GM11168 (cell line): ENCODE measurements around the gene USP20.
"Not testable (repeated sequence)": the region's sequence is repeated elsewhere in the genome, so short reads cannot be mapped to it uniquely, and the experiment has no call there.

Source experiments
- in situ Hi-C: fragments of 300-500 bp; cut with MboI; formaldehyde crosslinking; loops from one replicate; pipeline ENCODE4 v1.12.0; 2022; ENCODE audit warnings: low sequenced_read_pairs; ENCODE audit not compliant: unreplicated experiment

USP20 gene

DNA sequence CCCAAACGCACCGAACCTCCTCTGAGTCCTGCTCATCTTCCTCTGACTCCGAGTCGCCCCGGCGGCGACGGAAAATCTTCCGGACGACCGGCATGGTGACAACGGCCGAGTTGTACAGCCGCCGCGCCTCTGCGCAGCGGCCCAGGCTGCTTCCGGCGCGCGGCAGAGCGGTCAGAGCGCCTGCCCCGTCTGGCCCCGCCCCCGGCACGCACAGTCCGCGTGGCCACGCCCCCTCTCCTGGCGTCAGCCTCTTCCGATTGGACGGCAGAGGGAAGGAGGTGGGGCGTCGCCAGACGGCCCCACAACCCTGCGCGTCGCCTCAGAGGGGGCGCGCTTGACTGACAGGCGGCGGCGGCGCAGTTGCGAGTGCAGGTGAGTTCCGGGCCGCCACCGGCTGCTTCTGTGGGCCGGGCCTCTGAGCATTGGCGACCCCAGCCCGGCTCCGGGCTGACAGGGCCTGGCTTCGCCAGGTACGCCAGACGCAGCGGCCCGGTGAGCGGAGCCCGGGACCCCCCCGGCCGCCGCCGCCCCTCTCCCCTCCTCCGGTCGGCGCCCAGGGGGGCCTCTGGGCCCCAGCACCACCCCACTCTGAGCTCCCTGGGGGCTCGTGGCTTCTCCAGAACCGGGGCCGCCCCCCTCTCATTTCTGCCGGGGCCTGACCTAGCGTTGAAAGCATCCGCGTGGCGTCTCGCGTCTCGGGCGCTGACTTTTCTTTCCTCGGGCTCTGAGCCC is at the start of gene USP20, which contains the start of gene C9orf78:
Gene USP20 (plus strand): TSS at position 331 of the 732 bp plus-strand sequence. CDS start 17,098 bp downstream, outside the sequence.
Gene C9orf78 (minus strand): TSS at position 148 of the 732 bp plus-strand sequence. CDS start 54 bp downstream, at position 94.
- in situ Hi-C loops, result no loop called here

DNA sequence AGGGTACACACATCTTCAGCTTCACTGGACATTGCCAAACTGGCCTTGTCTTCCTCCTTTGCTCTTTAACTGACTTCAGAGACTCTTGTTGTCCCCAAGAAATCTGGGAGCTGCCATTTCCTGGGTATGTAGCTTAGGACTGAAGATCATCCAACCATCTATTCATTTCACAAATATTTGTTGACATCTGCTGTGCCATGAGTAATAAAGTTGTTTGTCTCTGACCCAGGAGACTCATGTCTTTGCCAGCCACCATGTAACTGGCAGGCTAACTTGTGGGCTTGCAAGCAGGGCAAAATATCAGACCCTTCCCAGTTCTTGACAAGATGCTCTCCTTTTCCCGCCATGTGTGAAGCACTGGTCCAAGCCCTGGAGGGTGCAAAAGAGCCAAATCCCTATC is 49.4 kb upstream of the USP20 start:
- in situ Hi-C loops, result loop anchor here (5.0 kb wide), 1 partner anchor 54 kb away; no protein-coding TSS in a partner anchor

DNA sequence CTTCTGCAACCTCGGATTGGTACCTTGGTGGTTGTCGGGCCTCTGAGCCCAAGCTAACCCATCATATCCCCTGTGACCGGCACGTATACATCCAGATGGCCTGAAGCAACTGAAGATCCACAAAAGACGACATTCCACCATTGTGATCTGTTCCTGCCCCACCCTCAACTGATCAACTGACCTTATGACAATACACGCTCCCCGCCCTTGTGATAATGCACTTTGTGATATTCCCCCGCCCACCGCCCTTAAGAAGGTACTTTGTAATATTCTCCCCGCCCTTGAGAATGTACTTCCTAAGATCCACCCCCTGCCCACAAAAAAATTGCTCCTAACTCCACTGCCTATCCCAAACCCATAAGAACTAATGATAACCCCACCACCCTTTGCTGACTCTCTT is 48.8 kb upstream of the USP20 start:
- in situ Hi-C loops, result loop anchor here (5.0 kb wide), 1 partner anchor 54 kb away; no protein-coding TSS in a partner anchor

DNA sequence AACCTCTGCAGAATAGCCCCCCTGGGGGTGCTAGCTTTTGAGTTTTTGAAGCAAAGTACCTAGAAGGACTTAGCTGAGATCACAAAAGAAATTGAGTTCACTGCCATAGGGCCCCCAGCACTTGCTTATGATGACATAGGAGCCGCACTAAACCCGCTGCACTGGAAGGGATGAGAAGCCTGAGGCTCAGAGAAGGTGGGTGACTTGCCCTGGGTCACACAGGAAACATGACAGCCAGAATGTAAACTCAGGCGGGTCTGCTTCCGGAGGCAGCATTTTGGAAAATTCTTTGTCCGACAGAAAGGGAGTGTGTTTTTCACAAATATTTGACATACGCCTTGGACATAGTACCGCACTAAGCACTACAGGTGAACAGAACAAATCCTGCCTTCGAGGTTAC is 40.7 kb upstream of the USP20 start:
- in situ Hi-C loops, result no loop called here

DNA sequence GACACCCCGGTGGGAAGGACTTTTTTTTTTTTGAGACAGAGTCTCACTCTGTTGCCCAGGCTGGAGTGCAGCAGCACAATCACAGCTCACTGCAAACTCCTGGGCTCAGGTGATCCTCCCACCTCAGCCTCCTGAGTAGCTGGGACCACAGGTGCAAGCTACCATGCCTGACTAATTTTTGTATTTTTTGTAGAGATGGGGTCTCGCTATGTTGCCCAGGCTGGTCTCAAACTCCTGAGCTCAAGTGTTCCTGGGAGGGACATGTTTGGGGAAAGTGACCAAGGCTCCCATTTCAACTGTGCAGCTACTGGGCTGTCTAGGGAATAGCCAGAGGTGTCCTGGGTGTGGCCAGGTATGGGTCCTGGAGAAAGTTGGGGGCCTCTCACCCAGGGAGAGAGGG is 39.2 kb upstream of the USP20 start:
- in situ Hi-C loops, result not testable (repeated sequence)

DNA sequence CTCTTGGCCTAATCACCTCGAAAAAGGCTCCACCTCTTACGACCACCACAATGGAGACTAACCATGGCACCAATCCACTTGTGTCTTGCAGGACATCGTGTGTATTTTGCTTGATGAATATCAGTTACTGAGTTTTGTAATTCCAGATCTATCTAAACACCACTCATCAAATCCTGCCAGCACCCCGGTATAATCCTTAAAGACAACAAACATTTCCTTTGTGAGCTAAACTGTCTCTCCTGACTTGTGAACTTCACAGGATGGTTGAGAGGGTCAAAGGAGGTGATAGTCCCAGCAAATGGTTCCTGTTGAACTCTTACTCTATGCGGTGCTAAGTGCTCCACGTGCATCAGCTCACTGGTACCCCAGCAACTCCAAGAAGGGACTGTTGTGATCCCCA is 36.3 kb upstream of the USP20 start:
- in situ Hi-C loops, result no loop called here

DNA sequence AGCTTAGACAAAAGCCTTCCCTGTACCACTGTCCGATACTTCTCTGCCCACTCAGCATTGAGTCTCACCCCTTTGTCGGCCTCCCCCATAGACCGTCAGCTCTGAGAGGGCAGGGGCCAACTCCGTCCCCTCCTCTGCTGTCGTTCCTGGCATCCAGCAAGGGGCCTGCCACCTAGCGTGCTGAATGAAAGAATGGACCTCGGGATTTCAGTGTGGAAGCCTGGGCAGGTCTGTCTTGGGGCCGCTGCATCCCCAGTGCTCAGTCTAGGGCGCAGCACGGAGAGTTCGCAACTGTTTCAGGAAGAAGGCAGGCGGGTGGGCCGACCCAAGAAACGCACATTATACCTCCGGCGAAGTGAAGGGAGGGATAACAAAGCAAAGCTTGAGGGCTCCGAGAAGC is 33.8 kb upstream of the USP20 start:
- in situ Hi-C loops, result no loop called here

DNA sequence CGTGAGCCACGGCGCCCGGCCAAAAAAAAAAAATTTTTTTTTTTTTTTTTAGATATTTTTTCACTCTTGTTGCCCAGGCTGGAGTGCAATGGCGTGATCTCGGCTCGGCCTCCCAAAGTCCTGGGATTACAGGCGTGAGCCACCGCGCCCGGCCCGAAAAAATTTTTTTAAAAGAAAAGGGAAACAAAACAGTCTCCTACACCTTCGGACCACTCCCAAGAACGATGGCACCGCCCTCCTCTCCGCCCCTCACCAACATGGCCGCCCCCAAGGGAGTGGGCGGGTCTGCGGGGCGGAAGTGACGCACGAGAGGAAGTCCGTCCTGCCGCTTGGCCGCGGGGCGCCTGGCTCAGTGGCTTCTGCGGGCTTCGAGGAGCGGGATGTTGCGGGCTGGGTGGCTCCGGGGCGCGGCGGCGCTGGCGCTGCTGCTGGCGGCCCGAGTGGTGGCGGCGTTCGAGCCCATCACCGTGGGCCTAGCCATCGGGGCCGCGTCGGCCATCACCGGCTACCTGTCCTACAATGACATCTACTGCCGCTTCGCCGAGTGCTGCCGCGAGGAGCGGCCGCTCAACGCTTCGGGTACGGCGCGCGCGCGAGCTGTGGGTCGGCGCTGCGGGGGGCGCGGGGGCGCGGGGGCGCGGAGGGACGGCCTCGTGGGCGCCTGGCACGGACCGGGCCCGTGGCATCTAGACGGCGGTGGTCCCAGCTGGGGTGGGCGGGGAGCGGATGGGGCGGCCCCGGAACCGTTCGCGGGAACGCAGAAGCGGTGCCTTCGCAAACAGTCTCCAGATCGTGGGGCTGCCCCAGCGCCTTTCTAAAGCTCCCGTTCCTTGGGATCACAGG is 32.2 kb upstream of the USP20 start, which contains the start of gene TOR1B:
Gene TOR1B (plus strand): TSS at position 352 of the 843 bp plus-strand sequence. CDS start 29 bp downstream, at position 381.
- in situ Hi-C loops, result no loop called here

DNA sequence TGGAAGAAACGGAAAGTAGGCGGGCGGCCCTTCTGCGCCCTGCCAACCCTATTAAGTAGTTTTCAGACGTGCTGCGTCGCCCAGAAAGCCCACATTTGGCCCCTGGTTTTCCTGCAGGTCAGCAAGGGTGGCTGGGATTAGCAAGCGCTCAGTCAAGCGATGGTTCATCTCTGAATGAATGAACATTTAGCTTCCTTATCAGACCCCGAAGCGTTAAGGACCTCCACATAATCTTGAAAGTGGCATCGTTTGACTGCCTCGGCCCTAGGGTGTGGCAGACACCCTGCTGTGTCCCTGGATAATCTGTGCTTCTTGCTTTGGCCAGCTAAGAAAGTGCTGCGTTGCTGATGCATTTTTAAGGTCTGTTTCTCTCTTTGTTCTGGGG is 31.6 kb upstream of the USP20 start:
- in situ Hi-C loops, result no loop called here

DNA sequence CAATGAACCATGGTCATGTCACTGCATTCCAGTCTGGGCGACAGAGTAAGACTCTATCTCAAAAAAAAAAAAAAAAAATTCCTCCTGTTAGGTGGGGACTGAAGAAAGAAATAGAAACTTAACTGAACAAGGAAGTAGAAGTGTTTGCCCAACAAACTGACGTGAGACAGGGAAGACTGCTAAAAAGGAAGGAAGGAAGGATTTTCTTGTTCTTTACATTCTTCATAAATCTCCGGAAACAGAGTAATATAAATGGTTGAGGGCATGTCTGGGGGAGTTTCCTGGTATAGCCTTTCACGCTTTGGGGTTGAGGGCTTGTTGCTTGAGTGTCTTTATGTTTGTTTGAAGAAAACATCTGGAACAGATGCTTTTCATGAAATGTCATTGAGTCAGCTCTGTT is 29.2 kb upstream of the USP20 start:
- in situ Hi-C loops, result no loop called here

DNA sequence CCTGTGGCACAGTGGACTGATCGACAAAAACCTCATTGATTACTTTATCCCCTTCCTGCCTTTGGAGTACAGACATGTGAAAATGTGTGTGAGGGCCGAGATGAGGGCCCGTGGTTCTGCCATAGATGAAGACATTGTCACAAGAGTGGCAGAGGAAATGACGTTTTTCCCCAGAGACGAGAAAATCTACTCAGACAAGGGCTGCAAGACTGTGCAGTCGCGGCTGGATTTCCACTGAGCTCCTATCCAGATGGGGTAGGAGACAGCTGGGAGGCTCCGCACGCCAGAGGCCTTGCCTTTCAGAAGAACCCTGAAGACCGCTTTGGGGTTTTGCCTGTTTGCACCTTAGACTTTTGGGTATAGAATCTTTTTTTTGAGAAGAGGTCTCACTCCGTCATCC is 25.9 kb upstream of the USP20 start:
- in situ Hi-C loops, result no loop called here

DNA sequence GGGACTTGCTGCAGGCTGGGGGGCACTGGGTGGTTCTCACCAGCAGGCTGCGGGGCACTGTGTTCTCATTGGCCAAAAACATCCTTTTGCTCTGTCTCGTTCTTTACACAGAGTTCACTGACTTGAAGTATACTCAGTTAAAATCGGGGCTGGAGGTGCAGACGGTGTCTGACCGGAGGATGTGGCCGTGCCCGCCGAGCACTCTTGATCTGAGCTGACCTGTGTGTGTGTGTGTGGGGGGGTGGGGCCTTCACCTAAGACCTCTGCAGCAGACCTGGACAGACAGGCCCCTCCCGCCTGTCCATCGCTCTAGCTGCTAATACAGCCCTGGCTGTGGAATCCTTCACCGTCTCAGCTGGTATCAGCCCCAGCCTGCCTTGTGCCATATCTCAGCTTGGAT is 25.1 kb upstream of the USP20 start:
- in situ Hi-C loops, result no loop called here

DNA sequence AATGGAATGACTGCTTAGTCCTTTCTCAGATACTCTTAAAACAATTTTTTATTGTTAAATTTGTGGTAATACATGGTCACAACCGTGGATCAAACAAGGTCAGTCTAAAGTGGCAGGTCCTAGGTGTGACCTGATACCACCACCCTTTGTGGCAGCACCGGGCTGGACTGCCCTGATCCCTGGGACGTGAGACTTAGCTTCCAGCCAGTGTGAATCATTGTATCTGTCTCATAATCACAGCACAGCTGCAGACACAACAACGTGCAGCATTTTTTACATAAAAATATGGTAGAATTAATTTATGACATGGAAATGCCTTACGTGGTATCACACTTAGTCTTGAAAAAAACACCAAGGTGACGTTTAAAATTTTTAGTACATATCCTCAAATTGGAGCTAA is 24.5 kb upstream of the USP20 start:
- in situ Hi-C loops, result no loop called here

DNA sequence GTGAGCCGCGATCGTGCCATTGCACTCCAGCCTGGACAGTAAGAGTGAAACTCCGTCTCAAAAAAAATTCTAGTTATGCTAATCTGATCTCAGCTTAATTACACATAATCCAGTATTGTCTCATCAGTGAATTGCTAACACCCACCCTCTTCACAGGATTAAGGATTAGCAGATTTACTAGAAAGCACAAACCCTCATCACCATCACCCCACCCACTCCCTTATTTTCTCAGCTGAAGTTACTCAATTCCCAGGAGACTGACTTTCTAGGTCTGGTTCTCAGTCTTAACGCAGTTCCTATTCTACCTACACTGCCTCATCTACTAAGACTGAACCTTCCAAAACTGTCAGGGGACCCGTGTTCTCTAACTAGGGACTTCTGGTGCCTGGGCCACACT is 23.3 kb upstream of the USP20 start:
- in situ Hi-C loops, result no loop called here

DNA sequence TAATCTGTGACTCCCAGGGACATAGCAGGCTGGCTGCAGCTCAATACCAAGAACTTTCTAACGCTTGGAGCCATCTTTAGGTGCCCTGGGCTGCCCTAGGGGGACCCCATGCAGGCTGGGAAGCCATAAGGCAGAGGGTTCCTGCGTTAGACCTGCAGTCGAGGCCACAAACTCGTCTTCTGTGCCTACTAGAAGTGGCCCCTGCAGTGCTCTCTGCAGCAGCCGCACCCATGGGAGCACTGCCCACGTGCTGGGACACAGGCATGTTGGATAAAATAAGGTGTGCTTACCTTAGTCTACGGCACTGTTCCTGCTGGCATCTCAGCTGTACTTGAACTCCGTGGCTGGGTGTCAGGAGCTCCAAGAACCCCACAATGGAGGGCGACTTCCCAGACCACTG is 22.9 kb upstream of the USP20 start:
- in situ Hi-C loops, result no loop called here

DNA sequence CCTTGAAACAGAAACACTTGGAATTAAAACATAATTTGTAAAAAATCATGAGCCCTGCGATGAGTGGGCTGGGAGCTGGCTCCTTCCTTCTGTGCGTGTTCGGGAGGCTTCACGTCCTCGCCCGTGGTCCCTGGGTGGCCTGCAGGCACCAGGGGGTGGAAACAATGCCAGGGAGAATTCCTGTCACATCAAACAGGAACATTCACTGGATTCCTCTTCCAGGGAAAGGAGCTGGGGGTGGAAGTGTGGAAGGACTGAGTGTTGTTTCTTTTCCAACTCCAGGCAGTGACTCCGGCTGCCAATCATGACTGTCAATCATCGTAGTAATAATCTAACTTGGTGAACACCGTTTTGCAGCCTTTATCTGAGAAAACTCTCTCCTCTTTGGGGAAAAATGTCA is 21.6 kb upstream of the USP20 start:
- in situ Hi-C loops, result no loop called here

DNA sequence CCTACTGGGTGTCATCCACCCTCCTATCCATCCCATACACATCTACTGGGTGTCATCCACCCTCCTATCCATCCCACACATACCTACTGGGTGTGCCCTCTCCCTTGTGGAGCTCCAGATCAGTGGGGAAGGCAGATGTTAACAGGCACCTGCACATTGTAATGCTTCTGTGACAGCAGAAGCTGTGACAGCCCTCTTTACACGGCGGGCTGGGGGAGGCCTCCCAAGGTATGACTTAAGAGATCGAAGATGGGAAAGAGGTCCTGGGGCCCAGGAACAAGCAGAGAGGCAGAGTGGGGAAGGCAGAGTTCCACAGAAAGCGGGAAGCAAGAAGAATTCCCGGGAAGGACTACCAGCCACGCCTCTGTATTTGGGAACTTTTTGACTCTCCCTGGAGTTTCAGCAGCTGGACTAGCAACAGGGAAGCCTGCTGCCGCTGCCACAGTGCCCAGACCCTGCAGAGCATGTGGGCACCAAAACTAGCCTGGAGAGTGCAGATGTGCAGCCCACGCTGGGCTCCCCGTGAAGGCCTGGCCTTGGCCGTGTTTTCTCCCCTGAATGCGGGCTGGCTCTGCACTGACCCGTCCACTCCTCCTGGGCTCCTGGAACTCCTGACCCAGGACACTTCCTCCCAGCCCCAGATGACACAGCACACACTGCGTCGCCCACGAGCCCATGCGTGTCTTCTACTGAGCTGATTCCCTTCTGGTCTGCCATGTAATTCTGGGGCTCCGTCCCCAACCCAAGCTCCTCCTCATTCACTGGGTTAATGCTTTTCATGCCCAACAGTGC is 20.6 kb upstream of the USP20 start:
- in situ Hi-C loops, result no loop called here

DNA sequence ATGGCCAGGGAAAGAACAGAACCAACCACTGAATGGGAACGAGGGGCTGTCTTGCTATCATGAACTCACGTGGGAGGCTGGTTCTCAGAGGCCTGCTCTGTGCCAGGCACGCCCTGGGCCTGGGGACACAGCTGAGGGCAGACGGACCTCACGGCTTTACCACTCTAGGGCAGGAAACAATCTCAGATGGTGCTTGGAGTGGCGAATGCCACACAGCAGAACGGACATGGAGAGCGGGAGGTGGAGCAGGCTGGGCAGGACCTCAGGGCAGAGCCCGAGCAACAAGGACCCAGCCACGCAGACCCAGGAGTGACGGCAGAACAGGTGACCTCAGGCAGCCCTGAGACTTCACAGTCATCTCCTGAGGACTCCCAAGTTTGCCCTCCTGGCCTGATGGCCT is 20.0 kb upstream of the USP20 start:
- in situ Hi-C loops, result no loop called here

DNA sequence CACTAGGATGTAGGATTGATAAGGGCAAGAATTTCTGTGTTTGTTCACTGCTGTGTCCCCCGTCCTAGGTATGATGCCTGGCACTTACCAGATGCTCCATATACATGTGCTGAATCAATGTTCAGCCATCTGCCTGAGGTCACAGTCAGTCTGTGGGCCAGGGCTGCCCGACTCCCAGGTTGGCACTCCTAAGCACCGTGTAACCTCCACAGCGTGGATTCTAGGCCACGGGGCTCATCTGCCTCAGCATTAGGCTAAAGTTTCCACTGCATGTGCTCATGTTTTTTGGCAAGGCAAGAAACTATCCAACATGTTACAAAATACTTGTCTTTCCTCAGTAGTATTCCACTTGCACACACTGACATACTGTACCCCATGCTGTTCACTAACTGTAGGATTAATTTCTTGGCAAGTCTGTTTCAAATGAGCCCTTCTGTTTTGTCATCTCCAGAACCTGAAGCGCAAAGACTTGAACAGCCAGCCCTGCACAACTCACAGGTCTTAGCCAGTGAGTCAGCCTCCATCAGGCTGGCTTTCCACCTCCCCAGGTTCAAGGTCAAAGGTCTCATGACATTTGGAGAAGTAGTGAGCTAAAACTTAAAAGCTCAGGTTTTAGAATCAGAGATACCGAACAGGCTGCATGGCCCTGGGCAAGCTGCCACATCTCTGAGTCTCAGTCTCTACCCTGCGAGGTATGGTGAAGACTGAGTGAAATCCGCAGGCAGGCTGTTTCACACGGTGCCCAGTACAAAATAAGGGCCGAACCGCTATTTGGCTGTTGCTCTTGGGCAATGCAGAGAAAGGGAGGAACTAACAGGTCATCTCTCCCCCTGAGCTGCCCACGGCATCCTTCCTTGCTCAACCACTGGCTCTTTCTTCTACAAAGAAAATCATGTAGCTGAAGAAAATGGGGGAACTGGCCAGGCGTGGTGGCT is 18.5 kb upstream of the USP20 start:
- in situ Hi-C loops, result no loop called here
